Caco-2 (cell line): ENCODE data around the gene PRPS1. TPM values are rescaled to one million over a fixed set of nuclear protein-coding genes. Genes with fewer than 3 reads are reported as not detected.
"Not testable (repeated sequence)": the region's sequence is repeated elsewhere in the genome, so short reads cannot be mapped to it uniquely, and the experiment has no call there.

Experiments used
- BruUV-seq: library from RNA; stranded (reverse); fragments of 400-500 nt; replicated peaks from 2 replicates; lab custom pipeline; 2021; lab: Mats Ljungman, UMichigan
- CTCF ChIA-PET: fragments of 300-600 bp; sonication (Branson Sonifier 250); formaldehyde crosslinking; loops from one replicate; lab custom pipeline; 2022; ENCODE audit warnings: antibody characterized with exemption; lab: Charles Lee
- POLR2A ChIA-PET: fragments of 300-600 bp; sonication (Branson Sonifier 250); formaldehyde crosslinking; loops from one replicate; lab custom pipeline; 2022; ENCODE audit warnings: antibody characterized with exemption; lab: Charles Lee
- DNase-seq, 2 experiments: peaks; one replicate each; pipeline versions ENCODE4 v3.0.0 to v3.0.0-alpha.2; 2020 to 2022
- H3K27me3 ChIP-seq: replicated peaks from 2 replicates; pipeline ENCODE4 v1.6.0; 2011; ENCODE audit warnings: low read length; ENCODE audit not compliant: control insufficient read depth, insufficient read depth
- H3K36me3 ChIP-seq: 2 replicates; pipeline ENCODE4 v1.5.1; 2011; ENCODE audit warnings: low read length; ENCODE audit not compliant: control insufficient read depth, insufficient read depth
- H3K4me1 ChIP-seq: fragments of 250-450 bp; sonication (Bioruptor Pico); 2 replicates; pipeline ENCODE4 v1.5.1; 2020; ENCODE audit warnings: mild to moderate bottlenecking
- H3K4me3 ChIP-seq: 2 replicates; pipeline ENCODE4 v1.5.1; 2011; ENCODE audit warnings: low read depth, mild to moderate bottlenecking, control low read depth, low read length
- H3K9me3 ChIP-seq: fragments of 250-450 bp; sonication (Bioruptor Pico); 2 replicates; pipeline ENCODE4 v1.5.1; 2020; ENCODE audit warnings: mild to moderate bottlenecking, moderate library complexity
- H3K27ac Mint-ChIP-seq: one replicate; pipeline ENCODE4 v1.8.0; 2022; ENCODE audit warnings: mixed read lengths; ENCODE audit not compliant: unreplicated experiment
- H3K27me3 Mint-ChIP-seq: one replicate; pipeline ENCODE4 v1.8.0; 2022; ENCODE audit warnings: mixed read lengths; ENCODE audit not compliant: insufficient read depth, unreplicated experiment
- H3K36me3 Mint-ChIP-seq: one replicate; pipeline ENCODE4 v1.8.0; 2022; ENCODE audit warnings: mild to moderate bottlenecking, mixed read lengths; ENCODE audit not compliant: insufficient read depth, unreplicated experiment
- H3K4me1 Mint-ChIP-seq: one replicate; pipeline ENCODE4 v1.8.0; 2022; ENCODE audit warnings: low read depth, mixed read lengths; ENCODE audit not compliant: unreplicated experiment
- H3K4me3 Mint-ChIP-seq: one replicate; pipeline ENCODE4 v1.8.0; 2022; ENCODE audit warnings: mild to moderate bottlenecking, moderate library complexity, mixed read lengths; ENCODE audit not compliant: unreplicated experiment
- H3K9me3 Mint-ChIP-seq: one replicate; pipeline ENCODE4 v1.8.0; 2022; ENCODE audit warnings: mixed read lengths; ENCODE audit not compliant: unreplicated experiment
- CTCF ChIP-seq, 2 experiments: fragments of 200-600 bp in 1 of 2; IDR thresholded peaks; 1 replicate in 1 of 2; 2 replicates in 1 of 2; pipeline versions ENCODE4 v1.5.1 to v1.8.0; 2011 to 2022; ENCODE audit warnings: antibody characterized with exemption in 1 of 2, control low read depth in 1 of 2, inconsistent platforms in 1 of 2, low read depth in 1 of 2, low read length in 1 of 2, mild to moderate bottlenecking in 1 of 2, moderate library complexity in 1 of 2; ENCODE audit not compliant: insufficient read depth in 1 of 2, severe bottlenecking in 1 of 2, unreplicated experiment in 1 of 2
- intact Hi-C: fragments of 100-400 bp; cut with micrococcal nuclease; formaldehyde crosslinking; loops from one replicate; pipeline ENCODE4 v1.10.0; 2022; ENCODE audit not compliant: unreplicated experiment
- total RNA-seq: library from RNA; stranded (reverse); gene quantifications from 2 replicates; pipeline ENCODE4 v1.2.3, GENCODE V29; 2022

The PRPS1 gene
- total RNA-seq, 1 experiment from 2014 or later = 34.3 TPM

- ChIA-PET CTCF (no interaction called here), POLR2A (no interaction called here)
- DNase-seq = no peak
- no peaks in the 10 kb centered on the region for H3K9me3 ChIP-seq
- no peaks in the 10 kb centered on the region for H3K4me1 ChIP-seq
- no peaks in the 10 kb centered on the region for H3K4me1 Mint-ChIP-seq
- H3K36me3 Mint-ChIP-seq = no peaks in the 10 kb centered on the region
- no peak overlapping the region for H3K27ac Mint-ChIP-seq
- intact Hi-C loops = no loop called here
- no peaks in the 10 kb centered on the region for H3K27me3 Mint-ChIP-seq
- no peaks in the 10 kb centered on the region for H3K36me3 ChIP-seq
- H3K9me3 Mint-ChIP-seq = no peaks in the 10 kb centered on the region
- TF ChIP-seq CTCF (IDR thresholded peaks at IDR 0.05; ENCODE audit: insufficient read depth in 1 of 2, low read depth in 1 of 2, low read length in 1 of 2, severe bottlenecking in 1 of 2, unreplicated experiment in 1 of 2) = no peak
- no peak overlapping the region for H3K4me3 ChIP-seq
- no TSS peak for BruUV-seq
- H3K27me3 ChIP-seq = no peaks in the 10 kb centered on the region
- H3K4me3 Mint-ChIP-seq = no peak overlapping the region
These were observed 41.0 kb downstream of the PRPS1 start for GRCh38 chrX:107669261-107669660.

DNA sequence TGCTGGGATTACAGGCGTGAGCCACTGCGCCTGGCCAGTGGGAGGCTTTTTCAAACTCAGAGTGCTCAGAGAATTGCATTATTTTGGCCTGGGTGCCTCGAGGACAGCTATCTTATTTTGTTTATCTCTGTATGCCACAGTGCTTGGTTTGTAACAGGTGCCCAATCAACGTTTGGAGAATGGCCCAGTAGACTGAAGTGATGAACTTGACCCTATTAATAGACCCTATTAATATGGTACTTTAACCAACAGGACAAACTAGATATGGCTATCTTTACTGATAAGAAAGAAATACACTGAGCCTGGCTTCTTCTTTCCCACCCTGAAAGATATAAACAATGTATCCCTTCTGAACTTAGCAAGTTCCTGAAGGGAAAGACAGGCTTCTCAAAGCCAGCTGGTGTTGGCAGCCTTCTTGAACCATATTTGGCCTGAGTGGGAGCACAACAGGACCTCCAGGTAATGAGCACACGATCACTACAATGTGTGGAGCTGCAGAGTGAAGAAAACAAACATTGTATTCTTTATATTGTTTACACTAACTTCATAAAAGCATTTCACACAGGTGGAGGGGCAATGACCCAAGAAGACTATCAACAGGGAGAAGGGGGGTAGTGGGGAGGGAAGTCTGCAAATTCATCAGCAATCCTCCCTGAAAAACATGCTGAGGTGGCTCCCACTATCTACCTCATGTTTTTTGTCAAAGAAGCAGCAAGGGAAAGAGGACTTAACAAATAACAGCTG, 41.7 kb downstream of the PRPS1 start:
- ChIA-PET CTCF (no interaction called here), POLR2A (no interaction called here)
- Histone ChIP-seq H3K36me3 (no peaks in the 10 kb centered on the region), H3K9me3 (no peaks in the 10 kb centered on the region), H3K4me1 (no peaks in the 10 kb centered on the region), H3K27me3 (no peaks in the 10 kb centered on the region), H3K4me3 (no peak overlapping the region)
- H3K36me3 Mint-ChIP-seq = peaks cover under 1% of the 10 kb centered on the region
- DNase-seq = no peak
- no TSS peak for BruUV-seq
- peaks cover 5% of the 10 kb centered on the region for H3K4me1 Mint-ChIP-seq
- H3K9me3 Mint-ChIP-seq = no peaks in the 10 kb centered on the region
- intact Hi-C loops = no loop called here
- no peak overlapping the region for H3K4me3 Mint-ChIP-seq
- no peak overlapping the region for H3K27ac Mint-ChIP-seq
- H3K27me3 Mint-ChIP-seq = no peaks in the 10 kb centered on the region
- no peak for TF ChIP-seq CTCF (IDR thresholded peaks at IDR 0.05; ENCODE audit: insufficient read depth in 1 of 2, low read depth in 1 of 2, low read length in 1 of 2, severe bottlenecking in 1 of 2, unreplicated experiment in 1 of 2)

GRCh38 chrX:107671256-107671655, 42.9 kb downstream of the PRPS1 start:
- H3K9me3 ChIP-seq, intact Hi-C loops, H3K36me3 ChIP-seq, BruUV-seq, POLR2A ChIA-PET, H3K4me1 ChIP-seq, H3K27me3 ChIP-seq, H3K36me3 Mint-ChIP-seq, H3K4me3 Mint-ChIP-seq, H3K4me1 Mint-ChIP-seq, H3K9me3 Mint-ChIP-seq, H3K27me3 Mint-ChIP-seq, H3K27ac Mint-ChIP-seq, H3K4me3 ChIP-seq, DNase-seq: not testable (repeated sequence)
- CTCF ChIA-PET = interaction anchor here (0.7 kb wide), 1 partner anchor 157 kb away, joined by 3 read pairs; no protein-coding TSS in a partner anchor
